SIG-M5 treated with dmso at 0.1 percent for 504 hours (cell line): ENCODE data around the gene GPC1.
"Not testable (repeated sequence)": the region's sequence is repeated elsewhere in the genome, so short reads cannot be mapped to it uniquely, and the experiment has no call there.

ENCODE experiments used
- DNase-seq: peaks from one replicate; lab custom pipeline; 2025; ENCODE audit not compliant: unreplicated experiment; lab: John Stamatoyannopoulos, UW

GPC1 gene

DNA sequence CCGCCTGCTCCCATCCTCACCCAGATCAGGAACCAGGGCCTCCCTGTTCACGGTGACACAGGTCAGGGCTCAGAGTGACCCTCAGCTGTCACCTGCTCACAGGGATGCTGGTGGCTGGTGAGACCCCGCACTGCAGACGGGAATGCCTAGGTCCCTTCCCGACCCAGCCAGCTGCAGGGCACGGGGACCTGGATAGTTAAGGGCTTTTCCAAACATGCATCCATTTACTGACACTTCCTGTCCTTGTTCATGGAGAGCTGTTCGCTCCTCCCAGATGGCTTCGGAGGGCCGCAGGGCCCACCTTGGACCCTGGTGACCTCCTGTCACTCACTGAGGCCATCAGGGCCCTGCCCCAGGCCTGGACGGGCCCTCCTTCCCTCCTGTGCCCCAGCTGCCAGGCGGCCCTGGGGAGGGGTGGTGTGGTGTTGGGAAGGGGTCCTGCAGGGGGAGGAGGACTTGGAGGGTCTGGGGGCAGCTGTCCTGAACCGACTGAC lies 31.7 kb downstream of the GPC1 start:
- DNase-seq, result no peak

DNA sequence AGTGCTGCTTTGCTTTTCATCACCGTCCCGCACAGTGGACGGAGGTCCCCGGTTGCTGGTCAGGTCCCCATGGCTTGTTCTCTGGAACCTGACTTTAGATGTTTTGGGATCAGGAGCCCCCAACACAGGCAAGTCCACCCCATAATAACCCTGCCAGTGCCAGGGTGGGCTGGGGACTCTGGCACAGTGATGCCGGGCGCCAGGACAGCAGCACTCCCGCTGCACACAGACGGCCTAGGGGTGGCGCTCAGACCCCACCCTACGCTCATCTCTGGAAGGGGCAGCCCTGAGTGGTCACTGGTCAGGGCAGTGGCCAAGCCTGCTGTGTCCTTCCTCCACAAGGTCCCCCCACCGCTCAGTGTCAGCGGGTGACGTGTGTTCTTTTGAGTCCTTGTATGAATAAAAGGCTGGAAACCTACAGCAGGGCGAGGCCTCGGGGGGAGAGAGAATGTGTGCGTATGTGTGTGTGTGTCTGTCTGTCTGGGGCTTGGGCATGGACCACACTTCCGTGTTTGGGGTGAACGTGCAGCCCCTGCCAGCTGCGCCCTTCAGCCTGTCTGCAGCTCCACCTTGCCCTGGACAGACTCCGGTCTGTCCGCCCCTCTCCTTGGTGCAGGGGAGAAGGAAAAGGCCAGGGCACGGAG lies 32.3 kb downstream of the GPC1 start:
- DNase-seq, result no peak

DNA sequence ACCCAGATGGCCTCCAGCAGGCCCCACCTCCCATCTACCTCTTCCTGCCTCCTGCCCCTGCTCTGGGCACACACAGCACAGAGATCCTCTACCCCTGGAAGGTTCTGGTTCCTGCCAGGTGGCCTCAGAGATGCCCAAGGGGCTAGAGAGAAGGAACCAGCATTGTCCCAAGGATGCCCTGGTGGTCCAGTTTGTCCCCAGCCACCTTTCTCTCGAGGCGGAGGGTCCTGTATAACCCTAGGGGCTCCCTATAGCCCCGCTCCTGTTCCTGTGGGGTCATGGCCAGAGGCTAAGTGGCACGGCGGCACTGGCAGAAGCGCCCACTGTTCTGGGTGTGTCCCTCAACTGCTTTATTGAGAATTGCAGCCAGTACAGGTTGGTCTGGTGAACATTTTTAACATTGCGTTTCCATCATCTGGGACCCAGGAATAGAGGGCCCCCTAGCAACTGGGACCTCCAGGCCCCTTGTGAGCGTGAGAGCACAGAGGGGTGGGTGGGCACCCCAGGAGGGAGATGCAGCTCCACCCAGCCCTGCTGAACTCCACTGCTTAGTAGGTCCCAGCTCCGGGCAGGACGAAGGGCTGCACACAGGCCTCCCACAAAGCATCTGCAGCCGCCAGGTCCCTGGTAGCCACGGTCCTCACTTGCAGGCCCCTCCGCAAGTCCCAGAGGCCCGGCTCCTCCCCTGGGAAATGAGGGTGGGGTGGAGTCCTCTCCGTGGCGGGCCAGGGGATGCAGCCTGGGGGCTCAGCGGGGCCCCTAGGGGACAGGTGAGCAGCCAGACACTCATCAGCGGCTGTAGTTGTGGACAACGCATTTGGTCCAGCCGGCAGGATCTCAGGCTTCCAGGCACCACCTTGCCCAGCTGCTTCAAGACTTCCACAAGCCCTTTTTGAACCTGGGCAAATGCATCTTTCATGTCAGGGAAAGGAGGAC lies 33.1 kb downstream of the GPC1 start:
- DNase-seq, result no peak

DNA sequence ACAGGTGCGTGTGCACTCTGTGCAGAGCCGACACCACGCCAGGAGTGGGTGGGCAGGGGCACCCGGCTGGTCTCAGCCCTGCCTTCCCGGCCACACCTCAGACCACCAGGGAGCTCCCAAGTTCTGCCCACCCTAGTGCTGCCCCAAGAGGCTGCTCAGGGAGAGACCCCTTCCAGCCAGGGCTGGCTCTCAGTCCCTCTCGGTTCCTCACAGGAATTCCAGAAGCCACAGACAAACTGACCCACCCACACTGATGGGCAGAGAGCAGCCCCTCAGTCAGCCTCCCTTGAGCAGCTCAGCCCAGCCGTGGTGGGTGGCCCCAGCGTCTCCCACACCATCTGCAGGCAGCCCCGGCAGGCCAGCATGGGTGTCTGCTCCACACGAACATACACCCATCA lies 33.8 kb downstream of the GPC1 start:
- DNase-seq, result no peak

DNA sequence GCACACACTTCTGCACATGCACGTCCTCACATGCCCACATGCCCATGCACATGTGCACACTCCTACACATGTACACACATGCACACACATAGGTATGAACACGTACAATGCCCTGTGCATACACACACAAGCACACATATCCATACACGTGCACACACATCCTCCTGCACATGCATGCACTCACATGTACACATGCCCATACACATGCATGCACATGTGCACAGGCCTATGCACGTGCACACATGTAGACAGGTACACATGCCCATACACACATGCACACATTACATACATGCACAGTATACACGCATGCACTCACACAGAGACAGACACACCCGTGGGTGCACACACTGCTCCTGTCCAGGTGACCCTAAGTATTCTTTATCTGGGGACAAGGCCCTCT lies 34.3 kb downstream of the GPC1 start:
- DNase-seq, result no peak

DNA sequence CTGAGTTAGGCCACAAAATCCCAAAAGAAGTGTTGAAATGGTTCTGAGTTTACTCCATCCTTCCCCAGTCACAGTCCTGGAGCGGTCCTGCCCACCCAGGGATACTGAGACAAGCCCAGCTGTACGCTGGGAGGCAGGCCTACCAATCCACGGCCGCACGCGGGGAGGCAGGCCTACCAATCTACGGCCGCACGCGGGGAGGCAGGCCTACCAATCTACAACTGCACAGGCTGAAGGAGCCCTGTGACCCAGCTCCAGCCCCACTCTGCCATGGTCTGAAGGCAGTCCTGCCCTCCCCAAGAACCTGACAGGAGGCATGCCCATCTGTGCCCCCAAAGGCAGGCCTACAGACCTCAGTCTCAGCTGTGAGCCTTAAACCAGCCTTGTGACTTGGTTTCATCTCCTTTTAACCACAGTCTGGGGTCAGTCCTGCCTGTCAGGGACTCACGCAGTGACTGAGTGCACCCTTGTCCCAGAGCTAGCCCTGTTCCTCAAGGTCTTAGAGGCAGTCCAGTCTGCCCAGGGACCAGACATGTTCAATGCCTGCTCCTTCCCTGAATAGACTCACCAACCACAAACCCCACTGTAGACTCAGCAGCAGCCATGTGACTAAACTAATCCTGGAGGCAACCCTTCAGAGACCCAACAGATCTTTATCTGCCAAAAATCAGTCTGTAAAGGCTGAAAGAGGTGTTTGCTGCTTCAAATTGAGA lies 36.8 kb downstream of the GPC1 start:
- no peak for DNase-seq

DNA sequence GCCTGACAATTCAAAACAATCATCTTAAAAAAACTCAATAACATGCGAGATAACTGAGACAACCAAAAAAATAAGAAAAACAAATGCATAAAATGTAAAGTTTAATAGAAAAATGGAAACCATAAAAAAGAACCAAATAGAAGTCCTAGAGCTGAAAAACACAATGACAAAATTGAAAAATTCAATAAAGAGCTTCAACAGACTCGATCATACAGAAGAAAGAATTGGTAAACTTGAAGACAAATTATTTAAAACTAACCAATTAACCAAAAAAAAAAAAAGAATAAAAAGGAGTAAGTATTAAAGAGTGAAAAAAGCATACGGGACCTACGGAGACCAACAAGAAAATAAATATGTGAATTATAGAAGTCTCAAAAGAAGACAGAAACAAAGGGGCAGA lies 37.7 kb downstream of the GPC1 start:
- DNase-seq, result no peak

DNA sequence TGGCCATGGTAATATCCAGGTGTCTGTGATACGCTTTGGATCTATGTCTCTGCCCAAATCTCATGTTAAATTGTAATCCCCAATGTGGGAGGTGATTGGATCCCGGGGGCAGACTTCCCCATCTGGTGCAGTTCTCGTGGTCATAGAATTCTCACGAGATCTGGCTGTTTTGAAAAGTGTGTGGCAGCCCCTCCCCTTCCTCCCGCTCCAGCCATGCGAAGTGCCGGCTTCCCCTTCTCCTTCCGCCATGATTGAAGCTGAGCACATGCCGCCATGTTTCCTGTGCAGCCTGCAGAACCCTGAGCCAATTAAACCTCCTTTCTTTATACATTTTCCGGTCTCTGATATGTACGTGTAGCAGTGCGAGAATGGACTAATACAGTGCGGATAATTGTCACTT lies 42.5 kb downstream of the GPC1 start:
- DNase-seq, result no peak

DNA sequence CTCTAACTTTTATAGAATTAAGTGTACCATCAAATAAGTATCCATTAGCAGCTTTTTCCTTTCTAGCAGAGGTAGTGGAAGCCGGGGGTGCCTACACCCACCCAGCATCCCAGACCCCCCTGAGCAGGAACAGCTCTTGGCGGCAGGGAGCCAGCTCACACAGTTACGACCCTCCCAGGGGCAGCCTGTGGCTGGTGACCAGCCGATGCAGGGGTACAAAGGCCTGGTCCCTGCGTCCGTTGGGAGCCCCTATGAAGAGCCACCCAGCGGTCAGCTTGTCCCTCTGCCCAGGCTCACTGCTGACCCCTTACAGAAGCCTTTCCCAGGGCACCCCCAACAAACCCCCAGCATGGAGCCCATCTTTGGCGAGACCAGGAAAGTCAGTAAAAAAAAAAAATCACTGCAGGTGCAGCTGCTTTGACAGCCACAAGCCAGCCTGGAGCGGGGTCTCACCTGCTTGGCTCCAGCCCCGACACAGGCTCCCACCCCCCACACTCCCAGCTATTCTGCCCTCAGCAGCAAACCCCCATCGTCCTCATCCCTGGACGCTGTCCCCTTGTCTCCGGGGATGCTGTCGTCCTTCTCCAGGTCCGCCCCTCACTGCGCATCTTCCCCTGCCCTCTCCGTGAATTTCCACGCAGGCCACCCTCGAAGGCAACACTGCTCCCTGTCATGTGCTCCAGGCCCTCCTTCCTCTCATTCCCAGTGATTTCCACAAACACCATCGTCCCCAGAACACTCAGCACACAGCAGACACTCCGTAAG lies 43.1 kb downstream of the GPC1 start:
- no peak for DNase-seq

DNA sequence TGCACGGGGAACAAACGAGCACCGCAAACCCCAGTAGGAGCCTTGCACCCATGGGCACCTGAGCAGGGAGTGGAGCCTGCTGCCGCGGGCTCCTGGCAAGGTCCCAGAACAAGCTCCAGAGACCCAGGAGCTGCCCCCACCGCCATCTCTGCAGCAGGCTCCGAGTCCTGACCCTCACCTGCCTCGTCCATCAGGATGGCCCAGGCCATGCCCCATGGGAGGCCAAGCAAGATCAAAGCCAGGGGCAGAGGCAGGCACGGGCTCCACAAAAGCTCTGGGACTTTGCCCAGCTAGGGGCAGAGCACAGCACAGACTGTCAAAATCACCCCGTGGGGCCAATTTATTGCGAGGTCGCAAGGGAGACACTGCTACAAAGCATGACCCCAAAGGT lies 43.6 kb downstream of the GPC1 start:
- DNase-seq, result no peak

DNA sequence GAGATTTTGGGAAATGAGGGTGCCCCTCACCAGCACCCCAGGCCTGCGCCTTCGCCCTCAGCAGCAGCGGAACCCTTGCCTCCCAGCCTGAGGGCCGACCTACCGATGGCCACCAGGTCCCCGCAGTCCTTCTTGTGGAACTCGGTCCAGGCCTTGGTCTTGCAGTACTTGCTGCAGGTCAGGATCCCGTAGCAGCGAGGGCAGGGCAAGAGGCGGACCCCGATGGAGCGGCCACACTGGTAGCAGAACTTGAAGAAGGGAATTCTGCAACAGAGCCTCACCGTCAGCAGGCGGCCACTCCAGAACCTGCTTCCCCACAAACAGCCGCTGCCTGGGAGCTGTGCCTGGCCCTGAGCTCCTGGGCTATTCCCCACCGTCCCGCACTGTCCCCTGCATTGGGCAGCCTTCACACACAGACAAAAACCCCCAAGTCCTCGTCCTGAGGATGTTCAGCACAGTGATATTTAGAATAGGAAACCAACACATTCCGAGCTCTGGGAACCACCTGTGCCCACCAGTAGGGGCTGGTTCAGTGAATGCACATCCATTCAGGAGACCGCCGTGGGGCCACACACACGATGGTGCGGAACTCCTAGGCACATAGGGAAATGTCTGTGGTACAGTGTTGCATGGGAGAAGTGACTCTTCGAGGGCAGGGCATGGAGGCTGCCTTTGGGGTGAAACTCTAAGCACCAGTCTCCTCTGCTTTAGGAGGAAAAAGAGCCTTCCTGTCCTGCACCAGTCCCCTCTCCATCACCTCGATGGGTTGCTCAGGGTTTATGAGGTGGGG lies 45.6 kb downstream of the GPC1 start:
- no peak for DNase-seq

DNA sequence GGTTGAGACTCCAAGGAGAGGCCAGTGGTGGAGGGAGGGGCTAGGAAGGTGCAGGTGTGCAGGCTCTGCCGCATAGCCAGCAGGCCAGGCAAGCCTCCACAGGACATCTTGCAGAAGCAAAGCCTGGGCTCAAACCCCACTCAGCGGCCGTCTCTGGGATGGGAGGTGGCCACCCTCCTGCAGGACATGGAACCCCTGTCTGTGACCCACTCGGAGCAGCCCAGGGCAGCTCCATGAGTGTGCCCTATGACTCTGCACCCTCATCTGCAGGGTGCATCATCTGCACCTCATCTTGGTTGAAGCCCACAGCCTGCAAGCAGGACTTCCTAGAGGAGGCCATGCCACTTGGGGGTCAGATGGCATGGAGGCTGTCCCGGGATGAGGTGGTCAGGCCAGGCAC lies 46.3 kb downstream of the GPC1 start:
- DNase-seq, result no peak

DNA sequence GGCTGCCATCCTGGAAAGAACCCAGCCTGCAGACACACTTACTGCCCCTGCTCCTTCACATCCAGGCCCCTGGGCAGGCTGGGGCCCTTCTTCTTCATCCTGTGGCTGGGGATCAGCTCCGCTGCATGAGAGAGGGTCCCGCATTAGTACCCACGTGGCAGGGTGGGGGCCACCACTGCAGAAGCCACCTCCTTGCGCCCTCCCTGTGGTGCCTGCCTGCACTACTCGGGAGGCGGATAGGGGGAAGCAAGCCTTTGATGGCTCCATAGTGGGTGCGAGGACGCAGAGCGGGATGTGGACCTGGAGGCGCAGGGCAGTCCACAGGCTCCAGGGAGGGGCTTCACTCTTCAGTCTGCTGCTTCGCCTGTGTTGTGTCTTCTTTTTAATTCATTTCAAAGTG lies 46.7 kb downstream of the GPC1 start:
- DNase-seq, result no peak

DNA sequence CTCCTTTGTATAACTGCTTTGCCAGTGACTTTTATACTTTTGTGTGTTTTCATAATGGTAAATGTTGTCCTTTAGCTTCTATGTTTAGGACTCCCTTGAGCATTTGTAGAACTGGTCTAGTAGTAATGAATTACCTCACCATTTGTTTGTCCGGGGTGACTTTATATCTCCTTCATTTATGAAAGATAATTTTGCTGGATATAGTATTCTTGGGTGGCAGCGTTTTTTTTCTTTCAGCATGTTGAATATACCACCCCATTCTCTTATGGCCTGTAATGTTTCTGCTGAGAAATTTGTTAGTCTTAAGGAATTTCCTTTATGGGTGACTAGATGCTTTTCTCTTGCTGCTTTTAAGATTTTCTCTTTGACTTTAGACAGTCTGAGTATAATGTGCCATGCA lies 56.0 kb downstream of the GPC1 start:
- no peak for DNase-seq

DNA sequence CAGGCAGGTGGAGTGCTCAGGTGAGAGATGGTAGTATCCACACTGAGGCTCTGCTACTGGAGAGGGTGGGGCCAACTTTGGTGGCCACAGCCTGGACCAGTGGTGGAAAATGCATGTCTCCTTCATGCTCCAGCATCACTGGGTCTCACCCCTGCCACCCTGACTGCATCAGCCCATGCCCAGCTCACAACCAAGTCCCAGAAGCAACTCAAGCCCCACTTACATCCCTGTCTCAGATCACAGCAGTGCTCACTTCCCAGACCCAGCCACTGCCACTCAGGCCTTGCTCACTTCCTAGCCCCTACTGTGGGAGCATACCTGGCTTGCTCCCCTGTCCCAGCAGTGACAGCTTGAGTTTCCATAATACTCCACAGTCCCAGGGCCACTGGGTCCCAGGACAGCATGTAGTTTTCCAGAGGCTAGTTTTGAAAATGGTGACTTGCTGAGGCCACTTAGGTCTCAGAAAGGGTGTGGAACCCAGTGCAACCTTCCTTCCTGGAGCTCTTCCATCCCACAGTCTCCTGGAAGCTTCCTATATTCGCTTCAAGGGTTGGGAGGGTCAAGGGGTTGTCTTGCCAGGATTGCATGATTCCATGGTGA lies 58.8 kb downstream of the GPC1 start:
- DNase-seq, result no peak

DNA sequence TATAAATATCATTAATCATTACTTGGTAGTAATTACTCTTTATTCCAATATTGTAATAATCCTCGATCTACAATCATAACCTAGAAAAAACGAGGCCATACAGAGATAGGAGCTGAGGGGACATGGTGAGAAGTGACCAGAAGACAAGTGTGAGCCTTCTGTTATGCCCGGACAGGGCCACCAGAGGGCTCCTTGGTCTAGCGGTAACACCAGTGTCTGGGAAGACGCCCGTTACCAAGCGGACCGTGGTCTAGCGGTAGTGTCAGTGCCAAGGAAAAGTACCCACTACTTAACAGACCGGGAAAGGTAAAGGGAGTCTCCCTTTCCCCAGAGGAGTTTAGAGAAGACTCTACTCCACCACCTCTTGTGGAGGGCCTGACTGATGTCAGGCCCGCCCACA lies 59.5 kb downstream of the GPC1 start:
- not testable (repeated sequence) for DNase-seq

DNA sequence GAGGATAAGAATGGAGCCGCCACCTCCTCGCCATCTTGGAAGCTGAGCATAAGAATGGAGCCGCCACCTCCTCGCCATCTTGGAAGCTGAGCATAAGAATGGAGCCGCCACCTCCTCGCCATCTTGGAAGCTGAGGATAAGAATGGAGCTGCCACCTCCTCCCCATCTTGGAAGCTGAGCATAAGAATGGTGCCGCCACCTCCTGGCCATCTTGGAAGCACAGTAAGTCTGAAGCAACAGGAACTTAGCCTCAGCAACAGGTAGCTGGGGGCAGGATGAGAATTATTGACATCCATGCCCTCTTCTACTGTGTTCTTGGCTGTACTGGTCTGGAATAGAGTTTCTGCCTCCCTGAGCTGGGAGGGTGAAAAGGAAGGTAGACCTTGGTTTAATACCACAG lies 61.6 kb downstream of the GPC1 start:
- DNase-seq, result not testable (repeated sequence)

DNA sequence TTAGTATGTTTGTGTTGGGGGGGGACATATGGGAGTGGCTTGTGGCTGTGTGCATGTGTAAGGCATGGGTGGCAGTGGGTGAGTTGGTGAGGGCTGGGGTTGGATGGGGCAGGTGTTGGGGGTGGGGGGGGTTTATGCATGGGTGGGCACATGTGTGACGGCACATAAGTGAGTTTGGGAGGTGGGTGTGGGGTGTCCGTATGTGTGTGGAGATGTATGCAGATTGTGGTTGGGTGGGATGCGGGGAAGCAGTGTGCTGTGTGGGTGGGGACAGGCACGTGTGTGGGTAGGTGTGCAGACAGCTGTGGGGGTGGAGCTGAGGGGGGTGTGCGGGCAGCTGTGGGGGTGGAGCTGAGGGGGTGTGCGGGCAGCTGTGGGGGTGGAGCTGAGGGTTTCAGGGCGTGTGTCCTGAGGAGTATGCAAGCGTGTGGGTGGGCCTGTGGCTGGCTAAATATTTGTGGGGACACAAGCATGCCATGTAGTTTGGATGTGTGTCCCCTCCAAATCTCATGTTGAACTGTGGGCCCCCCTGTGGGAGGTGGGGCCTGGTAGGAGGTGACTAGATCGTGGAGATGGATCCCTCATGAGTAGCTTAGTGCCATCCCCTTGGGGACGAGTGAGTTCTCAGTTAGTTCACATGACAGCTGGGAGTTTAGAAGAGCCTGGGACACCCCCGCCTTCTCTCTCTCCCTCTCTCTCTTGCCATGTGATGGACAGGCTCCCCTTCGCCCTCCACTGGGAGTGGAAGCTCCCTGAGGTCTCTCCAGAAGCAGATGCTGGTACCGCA lies 62.9 kb downstream of the GPC1 start:
- no peak for DNase-seq

DNA sequence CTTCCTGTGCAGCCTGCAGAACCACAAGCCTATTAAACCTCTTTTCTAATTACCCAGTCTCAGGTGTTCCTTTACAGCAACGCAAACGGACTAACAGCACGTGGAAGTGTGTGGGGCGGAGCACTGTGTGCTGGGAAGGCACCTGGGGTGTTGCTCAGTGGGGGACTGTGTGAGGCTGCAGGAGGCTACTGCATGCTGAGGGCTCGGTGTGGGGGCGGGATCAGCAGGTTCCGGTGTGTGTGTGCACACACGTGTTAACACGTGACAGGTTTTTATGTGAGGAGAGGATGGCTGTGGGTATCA lies 63.4 kb downstream of the GPC1 start:
- DNase-seq, result no peak
